Activated CD4-positive, alpha-beta T cell treated with anti-CD3 and anti-CD28 coated beads for 4 hours (primary cell): ENCODE measurements around the gene PARD6G.
"Not testable (repeated sequence)": the region's sequence is repeated elsewhere in the genome, so short reads cannot be mapped to it uniquely, and the experiment has no call there.

Experiments
- DNase-seq, 2 donors: peaks; one replicate each; pipeline ENCODE4 v3.0.0-alpha.2; 2020

The PARD6G gene

GRCh38 chr18:80241919-80242777 is 5.2 kb downstream of the PARD6G start:
- DNase-seq, result no peak

- DNase-seq, result no peak
Observed at GRCh38 chr18:80239830-80240229, 7.5 kb downstream of the PARD6G start.

GRCh38 chr18:80238651-80239260 is 8.6 kb downstream of the PARD6G start:
- DNase-seq, result no peak

GRCh38 chr18:80237519-80237918 is 9.8 kb downstream of the PARD6G start:
- DNase-seq, result not testable (repeated sequence)

GRCh38 chr18:80234398-80234797 is 12.9 kb downstream of the PARD6G start:
- DNase-seq, result no peak

- DNase-seq, result no peak
Observed at GRCh38 chr18:80233899-80234298, 13.4 kb downstream of the PARD6G start.

- DNase-seq, result no peak
Observed at GRCh38 chr18:80233201-80233835, 14.0 kb downstream of the PARD6G start.

- DNase-seq, result no peak
Observed at GRCh38 chr18:80232710-80233109, 14.6 kb downstream of the PARD6G start.

- DNase-seq, result no peak
Observed at GRCh38 chr18:80232030-80232429, 15.3 kb downstream of the PARD6G start.

GRCh38 chr18:80231616-80232015 is 15.7 kb downstream of the PARD6G start:
- DNase-seq, result no peak

GRCh38 chr18:80231151-80231550 is 16.2 kb downstream of the PARD6G start:
- no peak for DNase-seq

GRCh38 chr18:80229766-80230745 is 17.3 kb downstream of the PARD6G start:
- DNase-seq, result no peak

- DNase-seq, result no peak
Observed at GRCh38 chr18:80229363-80229762, 18.0 kb downstream of the PARD6G start.

- DNase-seq, result no peak
Observed at GRCh38 chr18:80228051-80228848, 19.1 kb downstream of the PARD6G start.

- DNase-seq, result no peak
Observed at GRCh38 chr18:80227472-80227871, 19.8 kb downstream of the PARD6G start.

- DNase-seq, result no peak
Observed at GRCh38 chr18:80225685-80226084, 21.6 kb downstream of the PARD6G start.

GRCh38 chr18:80223581-80224148 is 23.6 kb downstream of the PARD6G start:
- no peak for DNase-seq

GRCh38 chr18:80219488-80219887 is 27.8 kb downstream of the PARD6G start:
- DNase-seq, result not testable (repeated sequence)

- DNase-seq, result no peak
Observed at GRCh38 chr18:80218341-80219227, 28.7 kb downstream of the PARD6G start.

GRCh38 chr18:80213182-80213581 is 34.1 kb downstream of the PARD6G start:
- DNase-seq, result no peak
